ENCODE data around the gene ZNF560. TPM values are rescaled to one million over a fixed set of nuclear protein-coding genes. Genes with fewer than 3 reads are reported as not detected.
"Not testable (repeated sequence)": the region's sequence is repeated elsewhere in the genome, so short reads cannot be mapped to it uniquely, and the experiment has no call there.

ZNF560 gene
- total and polyA plus RNA-seq, 10 of the 15 experiments (the other 5 are each of a cell fraction or from before 2014, with no cell fraction given) = 0.03 to 0.16 (median 0.10) TPM; not detected in 4

- Histone ChIP-seq H3K4me3 (no peak overlapping the region), H3K36me3 (ENCODE audit: control insufficient read depth in 2 of 2, insufficient read depth in 2 of 2, low read length in 1 of 2) (no peaks in the 10 kb centered on the region), H3K4me2 (ENCODE audit: control insufficient read depth, insufficient read depth) (no peak overlapping the region), H3K4me1 (ENCODE audit: control insufficient read depth, insufficient read depth, low read length) (no peaks in the 10 kb centered on the region), H3K27ac (ENCODE audit: control insufficient read depth, insufficient read depth) (no peak overlapping the region), H4K20me1 (ENCODE audit: control insufficient read depth, insufficient read depth) (no peaks in the 10 kb centered on the region), H3K27me3 (replicated peaks in 1 of 2; ENCODE audit: control insufficient read depth in 2 of 2, insufficient read depth in 2 of 2, low read length in 1 of 2) (no peaks in the 10 kb centered on the region), H3K9ac (ENCODE audit: control insufficient read depth, insufficient read depth, low read length) (no peak overlapping the region), H2AFZ (ENCODE audit: control insufficient read depth, low read depth, low read length) (no peak overlapping the region), H3K9me3 (replicated peaks; ENCODE audit: control insufficient read depth, insufficient read depth, low read length) (peaks cover 2% of the 10 kb centered on the region; the same call in 2 of the 3 replicates), H3K79me2 (ENCODE audit: control insufficient read depth, insufficient read depth, low read length) (no peaks in the 10 kb centered on the region)
- no peak for TF ChIP-seq ESRRA (IDR thresholded peaks at IDR 0.05; ENCODE audit: low read length)
- no peak for TF ChIP-seq TCF3 (IDR thresholded peaks at IDR 0.05; ENCODE audit: borderline replicate concordance, insufficient read depth, low read depth, low read length)
- no peak for TF ChIP-seq STAT3 (IDR thresholded peaks at IDR 0.05; ENCODE audit: low read depth, low read length)
- no peak for TF ChIP-seq SMC3 (IDR thresholded peaks at IDR 0.05; ENCODE audit: borderline replicate concordance, low read length)
- no peak for TF ChIP-seq E4F1 (IDR thresholded peaks at IDR 0.05; ENCODE audit: borderline replicate concordance, partially characterized antibody)
- no peak for TF ChIP-seq NFIC (IDR thresholded peaks at IDR 0.05; ENCODE audit: low read depth, low read length)
- no peak for TF ChIP-seq ZNF24 (IDR thresholded peaks at IDR 0.05)
- no peak for TF ChIP-seq CHD4 (IDR thresholded peaks at IDR 0.05)
- no peak for TF ChIP-seq SRF (IDR thresholded peaks at IDR 0.05; ENCODE audit: low read depth in 2 of 2, low read length in 2 of 2)
- no peak for TF ChIP-seq MYB (IDR thresholded peaks at IDR 0.05; ENCODE audit: borderline replicate concordance, low read depth, low read length)
- TF ChIP-seq ZSCAN29 (IDR thresholded peaks at IDR 0.05) = no peak
- no peak for TF ChIP-seq TAF1 (IDR thresholded peaks at IDR 0.05; ENCODE audit: borderline replicate concordance, low read depth, low read length)
- no peak for TF ChIP-seq ATF7 (IDR thresholded peaks at IDR 0.05; ENCODE audit: low read depth)
- no peak for TF ChIP-seq ZBTB33 (IDR thresholded peaks at IDR 0.05)
- TF ChIP-seq NFYB (IDR thresholded peaks at IDR 0.05; ENCODE audit: insufficient read depth, low read depth, low read length) = no peak
- in situ Hi-C loops (cut with MboI) = no loop called here
- RAD21 ChIA-PET (ENCODE audit: unreplicated experiment) = no interaction called here
- CTCF ChIA-PET = no interaction called here
- DNase-seq (ENCODE audit: low read depth, low spot score) (no peak), FAIRE-seq (no peak), ATAC-seq (no peak)
- SMC1A ChIA-PET (ENCODE audit: uncharacterized antibody, unreplicated experiment) = no interaction called here
- POLR2A ChIA-PET = no interaction called here
- 88% methylated on average over 11 of the region's 11 CpGs for WGBS (ENCODE audit: insufficient coverage, insufficient replicate concordance, low lambda C conversion rate, missing lambda C conversion rate)
- BruUV-seq (replicated peaks) = no TSS peak
- intact Hi-C loops (cut with micrococcal nuclease; ENCODE audit: unreplicated experiment) = no loop called here
Observed at GRCh38 chr19:9547870-9548269, 49.5 kb upstream of the ZNF560 start.

GRCh38 chr19:9541281-9541680 is 42.9 kb upstream of the ZNF560 start:
- H3K27ac ChIP-seq (ENCODE audit: control insufficient read depth, insufficient read depth); H3K36me3 ChIP-seq (ENCODE audit: control insufficient read depth in 2 of 2, insufficient read depth in 2 of 2, low read length in 1 of 2); H4K20me1 ChIP-seq (ENCODE audit: control insufficient read depth, insufficient read depth); H3K9ac ChIP-seq (ENCODE audit: control insufficient read depth, insufficient read depth, low read length); intact Hi-C loops (cut with micrococcal nuclease; ENCODE audit: unreplicated experiment); SMC1A ChIA-PET (ENCODE audit: uncharacterized antibody, unreplicated experiment); BruUV-seq (replicated peaks); H3K4me3 ChIP-seq; DNase-seq (ENCODE audit: low read depth, low spot score); H3K79me2 ChIP-seq (ENCODE audit: control insufficient read depth, insufficient read depth, low read length); FAIRE-seq; H3K4me2 ChIP-seq (ENCODE audit: control insufficient read depth, insufficient read depth); ATAC-seq; RAD21 ChIA-PET (ENCODE audit: unreplicated experiment); in situ Hi-C loops (cut with MboI); H3K27me3 ChIP-seq (replicated peaks in 1 of 2; ENCODE audit: control insufficient read depth in 2 of 2, insufficient read depth in 2 of 2, low read length in 1 of 2); POLR2A ChIA-PET; H3K9me3 ChIP-seq (replicated peaks; ENCODE audit: control insufficient read depth, insufficient read depth, low read length); H3K4me1 ChIP-seq (ENCODE audit: control insufficient read depth, insufficient read depth, low read length); H2AFZ ChIP-seq (ENCODE audit: control insufficient read depth, low read depth, low read length): not testable (repeated sequence)
- CTCF ChIA-PET = interaction anchor here (0.6 kb wide), 1 partner anchor 389 kb away, joined by 4 read pairs; no protein-coding TSS in a partner anchor
- WGBS (ENCODE audit: insufficient coverage, insufficient replicate concordance, low lambda C conversion rate, missing lambda C conversion rate) = 77% methylated on average over 12 of the region's 12 CpGs

All from GM12878 (cell line).